Endothelial cell of umbilical vein (primary cell): ENCODE results near the gene UBE2L6.

ENCODE experiments used
- EZH2 ChIP-seq: IDR thresholded peaks from 2 replicates; pipeline ENCODE4 v1.6.1; 2012; ENCODE audit warnings: borderline replicate concordance, low read depth, mild to moderate bottlenecking, moderate library complexity, low read length, inconsistent platforms; ENCODE audit not compliant: severe bottlenecking
- FOS ChIP-seq: IDR thresholded peaks from 2 replicates; pipeline ENCODE4 v1.6.1; 2011; ENCODE audit warnings: mild to moderate bottlenecking, low read length, moderate library complexity, borderline replicate concordance; ENCODE audit not compliant: insufficient read depth
- POLR2A ChIP-seq: IDR thresholded peaks from 2 replicates; pipeline ENCODE4 v1.6.1; 2012; ENCODE audit warnings: low read depth, mild to moderate bottlenecking, control low read depth, low read length
- POLR2AphosphoS5 ChIP-seq: IDR thresholded peaks from 2 replicates; pipeline ENCODE4 v1.6.1; 2012; ENCODE audit warnings: low read depth, mild to moderate bottlenecking, control low read depth, low read length, moderate library complexity; ENCODE audit not compliant: insufficient read depth
- TF ChIP-seq, protein P1 (sequence below), 2 donors: IDR thresholded peaks; 1 replicate in 1 of 2; 2 replicates in 1 of 2; pipeline ENCODE4 v1.5.1; 2011; ENCODE audit warnings: low read length in 2 of 2, mild to moderate bottlenecking in 2 of 2, moderate library complexity in 2 of 2, control low read depth in 1 of 2, inconsistent platforms in 1 of 2, low read depth in 1 of 2; ENCODE audit not compliant: insufficient read depth in 1 of 2; ENCODE audit errors: extremely low read depth in 1 of 2

DNA sequence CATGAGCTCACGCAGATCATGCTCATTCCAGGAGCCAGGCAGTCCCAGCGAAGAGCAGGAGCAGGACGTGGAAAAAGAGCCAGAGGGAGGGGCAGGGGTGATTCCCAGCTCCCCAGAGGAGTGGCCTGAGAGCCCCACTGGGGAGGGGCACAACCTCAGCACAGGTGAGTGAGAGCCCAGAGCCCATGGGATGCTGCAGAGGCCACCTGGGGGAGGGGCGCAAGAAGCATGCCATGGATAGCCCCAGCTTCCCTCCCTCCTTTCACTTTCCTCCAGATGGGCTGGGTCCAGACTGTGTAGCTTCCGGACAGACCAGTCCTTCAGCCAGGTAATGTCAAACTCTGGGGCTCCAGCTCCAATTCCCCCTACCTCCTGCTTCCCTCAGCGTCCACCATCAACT, 23.9 kb downstream of the UBE2L6 start:
- TF ChIP-seq, protein P1, sequence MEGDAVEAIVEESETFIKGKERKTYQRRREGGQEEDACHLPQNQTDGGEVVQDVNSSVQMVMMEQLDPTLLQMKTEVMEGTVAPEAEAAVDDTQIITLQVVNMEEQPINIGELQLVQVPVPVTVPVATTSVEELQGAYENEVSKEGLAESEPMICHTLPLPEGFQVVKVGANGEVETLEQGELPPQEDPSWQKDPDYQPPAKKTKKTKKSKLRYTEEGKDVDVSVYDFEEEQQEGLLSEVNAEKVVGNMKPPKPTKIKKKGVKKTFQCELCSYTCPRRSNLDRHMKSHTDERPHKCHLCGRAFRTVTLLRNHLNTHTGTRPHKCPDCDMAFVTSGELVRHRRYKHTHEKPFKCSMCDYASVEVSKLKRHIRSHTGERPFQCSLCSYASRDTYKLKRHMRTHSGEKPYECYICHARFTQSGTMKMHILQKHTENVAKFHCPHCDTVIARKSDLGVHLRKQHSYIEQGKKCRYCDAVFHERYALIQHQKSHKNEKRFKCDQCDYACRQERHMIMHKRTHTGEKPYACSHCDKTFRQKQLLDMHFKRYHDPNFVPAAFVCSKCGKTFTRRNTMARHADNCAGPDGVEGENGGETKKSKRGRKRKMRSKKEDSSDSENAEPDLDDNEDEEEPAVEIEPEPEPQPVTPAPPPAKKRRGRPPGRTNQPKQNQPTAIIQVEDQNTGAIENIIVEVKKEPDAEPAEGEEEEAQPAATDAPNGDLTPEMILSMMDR (IDR thresholded peaks at IDR 0.05; ENCODE audit: extremely low read depth in 1 of 2, insufficient read depth in 1 of 2, low read depth in 1 of 2, low read length in 2 of 2), result no peak
- TF ChIP-seq POLR2AphosphoS5, result no peak
- TF ChIP-seq POLR2A, result no peak
- TF ChIP-seq EZH2, result no peak
- no peak for TF ChIP-seq FOS
